ENCODE results near the gene FBXO42.
A peak's percentile ranks its signal among the peaks of the same experiment; 100 is the strongest.

The FBXO42 gene

DNA sequence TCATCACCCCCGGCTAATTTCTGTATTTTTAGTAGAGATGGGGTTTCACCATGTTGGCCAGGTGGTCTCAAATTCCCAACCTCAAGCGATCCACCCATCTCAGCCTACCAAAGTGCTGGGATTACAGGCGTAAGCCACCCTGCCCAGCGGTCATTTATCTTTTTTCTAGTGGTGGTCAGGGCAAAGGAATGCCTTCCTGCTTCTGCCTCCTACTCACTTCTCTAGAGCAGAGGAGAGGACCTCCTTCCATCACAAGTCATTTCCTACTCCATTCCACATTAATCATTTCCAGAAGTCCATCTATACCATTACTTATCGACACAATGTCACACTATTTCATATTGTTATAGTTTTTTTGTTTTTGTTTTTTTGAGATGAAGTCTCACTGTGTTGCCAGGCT, 13.3 kb downstream of the FBXO42 start:
- DNase-seq (ENCODE audit: extremely low read depth, low read depth): no peak
- TF ChIP-seq, protein P1, sequence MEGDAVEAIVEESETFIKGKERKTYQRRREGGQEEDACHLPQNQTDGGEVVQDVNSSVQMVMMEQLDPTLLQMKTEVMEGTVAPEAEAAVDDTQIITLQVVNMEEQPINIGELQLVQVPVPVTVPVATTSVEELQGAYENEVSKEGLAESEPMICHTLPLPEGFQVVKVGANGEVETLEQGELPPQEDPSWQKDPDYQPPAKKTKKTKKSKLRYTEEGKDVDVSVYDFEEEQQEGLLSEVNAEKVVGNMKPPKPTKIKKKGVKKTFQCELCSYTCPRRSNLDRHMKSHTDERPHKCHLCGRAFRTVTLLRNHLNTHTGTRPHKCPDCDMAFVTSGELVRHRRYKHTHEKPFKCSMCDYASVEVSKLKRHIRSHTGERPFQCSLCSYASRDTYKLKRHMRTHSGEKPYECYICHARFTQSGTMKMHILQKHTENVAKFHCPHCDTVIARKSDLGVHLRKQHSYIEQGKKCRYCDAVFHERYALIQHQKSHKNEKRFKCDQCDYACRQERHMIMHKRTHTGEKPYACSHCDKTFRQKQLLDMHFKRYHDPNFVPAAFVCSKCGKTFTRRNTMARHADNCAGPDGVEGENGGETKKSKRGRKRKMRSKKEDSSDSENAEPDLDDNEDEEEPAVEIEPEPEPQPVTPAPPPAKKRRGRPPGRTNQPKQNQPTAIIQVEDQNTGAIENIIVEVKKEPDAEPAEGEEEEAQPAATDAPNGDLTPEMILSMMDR (IDR thresholded peaks at IDR 0.05; ENCODE audit: low read depth, low read length): no peak

DNA sequence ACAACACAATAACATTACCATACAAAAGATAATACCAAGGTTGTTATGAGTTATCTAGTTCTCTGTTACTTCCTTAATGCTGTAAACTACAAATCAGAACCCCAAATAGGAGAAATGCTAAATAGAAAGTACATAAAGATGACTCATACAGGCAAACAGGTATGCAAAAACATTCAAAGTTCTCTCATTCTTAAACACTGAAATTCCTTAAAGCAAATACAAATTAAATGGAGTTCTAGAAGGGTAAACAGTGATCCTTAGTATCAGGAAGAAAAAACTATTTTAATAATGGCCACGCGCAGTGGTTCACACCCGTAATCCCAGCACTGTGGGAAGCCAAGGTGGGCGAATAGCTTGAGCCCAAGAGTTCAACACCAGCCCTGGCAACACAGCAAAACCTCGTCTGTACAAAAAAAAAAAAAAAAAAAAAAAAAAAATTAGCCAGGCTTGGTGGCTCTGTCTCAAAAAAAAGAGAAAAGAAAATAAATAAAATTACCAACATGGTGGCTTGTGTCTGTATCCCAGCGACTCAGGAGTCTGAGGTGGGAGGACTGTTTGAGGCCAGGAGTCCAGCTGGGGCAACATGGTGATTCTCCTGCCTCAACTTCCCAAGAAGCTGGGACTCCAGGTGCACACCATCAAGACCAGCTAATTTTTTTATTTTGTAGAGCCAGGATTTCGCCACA, 17.5 kb downstream of the FBXO42 start:
- no peak for DNase-seq (ENCODE audit: extremely low read depth, low read depth)
- TF ChIP-seq, protein P1 (IDR thresholded peaks at IDR 0.05; ENCODE audit: low read depth, low read length): no peak

DNA sequence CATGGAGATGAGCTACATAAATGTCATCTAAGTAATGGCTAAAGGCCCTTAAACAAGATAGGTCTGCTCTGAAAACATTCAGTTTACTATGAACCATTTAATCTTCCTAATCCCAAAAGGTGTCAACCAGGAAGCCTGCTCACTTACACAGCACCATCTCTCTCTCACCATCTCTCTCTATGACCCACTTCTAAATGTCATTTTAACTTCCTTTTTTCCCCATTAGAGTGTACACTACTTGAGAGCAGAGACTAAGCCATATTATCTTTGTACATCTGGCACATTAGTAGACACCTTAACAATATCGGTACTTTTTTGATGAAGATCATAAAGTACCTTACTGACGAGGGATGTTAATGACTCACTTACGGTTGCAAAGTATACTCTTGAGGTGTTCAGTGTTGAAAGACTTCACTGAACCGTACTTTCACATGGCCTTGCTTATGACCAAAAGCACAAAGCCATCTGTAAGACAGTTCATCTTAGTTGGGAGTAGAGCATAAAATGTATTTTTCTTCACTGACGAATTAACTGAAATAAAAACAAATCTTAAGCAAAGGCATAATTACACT, 25.4 kb downstream of the FBXO42 start:
- DNase-seq (ENCODE audit: extremely low read depth, low read depth): no peak
- TF ChIP-seq, protein P1 (IDR thresholded peaks at IDR 0.05; ENCODE audit: low read depth, low read length): no peak

DNA sequence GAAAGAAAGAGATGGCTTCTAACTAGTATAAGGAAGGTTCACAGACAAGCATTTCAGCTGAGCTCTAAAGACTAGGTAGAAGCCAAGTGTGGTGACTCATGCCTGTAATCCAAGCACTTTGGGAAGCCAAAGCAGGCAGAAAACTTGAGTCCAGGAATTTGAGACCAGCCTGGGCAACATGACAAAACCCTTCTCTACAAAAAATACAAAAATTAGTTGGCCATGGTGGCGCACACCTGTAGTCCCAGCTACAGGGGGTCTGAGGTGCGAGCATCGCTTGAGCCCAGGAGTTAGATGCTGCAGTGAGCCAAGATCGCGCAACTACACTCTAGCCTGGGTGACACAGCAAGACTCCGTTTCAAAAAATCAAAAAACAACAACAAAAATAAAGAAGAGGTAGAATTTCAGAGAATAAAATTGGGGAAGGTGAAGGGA, 27.8 kb downstream of the FBXO42 start:
- peak; percentile 50 for DNase-seq (ENCODE audit: extremely low read depth, low read depth)

DNA sequence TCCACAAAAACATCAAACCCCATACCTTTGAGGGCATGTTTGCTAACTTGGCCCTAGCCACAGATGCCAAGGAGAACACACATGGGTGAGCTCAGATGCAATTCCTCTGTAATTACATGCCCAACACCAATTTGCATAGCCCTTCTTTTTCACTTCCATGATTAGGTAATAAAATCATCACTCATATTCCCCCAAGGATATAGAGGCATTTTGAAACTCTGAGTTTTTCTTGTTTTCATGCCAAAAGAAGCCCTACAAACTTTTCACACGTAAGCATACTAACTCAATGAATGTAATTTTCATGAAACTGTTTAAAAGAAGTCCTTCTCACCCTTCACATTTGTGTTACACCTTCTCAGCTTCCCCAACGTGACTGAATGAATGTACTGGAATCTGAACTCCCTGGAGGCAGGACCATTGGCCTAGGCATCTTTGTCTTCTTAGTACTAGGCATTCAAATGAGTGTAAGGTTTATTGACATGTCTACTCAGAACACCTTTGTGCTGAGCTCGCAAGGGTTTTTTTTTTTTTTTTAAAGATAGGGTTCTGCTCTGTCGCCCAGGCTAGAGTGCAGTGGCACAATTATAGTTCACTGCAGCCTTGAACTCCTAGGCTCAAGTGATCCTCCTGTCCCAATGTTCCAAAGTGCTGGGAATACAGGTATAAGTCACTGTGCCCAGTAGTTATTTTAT, 31.0 kb downstream of the FBXO42 start:
- TF ChIP-seq, protein P1 (IDR thresholded peaks at IDR 0.05; ENCODE audit: low read depth, low read length): no peak
- no peak for DNase-seq (ENCODE audit: extremely low read depth, low read depth)

More for the DNA sequence above, 27.8 kb downstream of the FBXO42 start:
- TF ChIP-seq, protein P1 (IDR thresholded peaks at IDR 0.05; ENCODE audit: low read depth, low read length): no peak

DNA sequence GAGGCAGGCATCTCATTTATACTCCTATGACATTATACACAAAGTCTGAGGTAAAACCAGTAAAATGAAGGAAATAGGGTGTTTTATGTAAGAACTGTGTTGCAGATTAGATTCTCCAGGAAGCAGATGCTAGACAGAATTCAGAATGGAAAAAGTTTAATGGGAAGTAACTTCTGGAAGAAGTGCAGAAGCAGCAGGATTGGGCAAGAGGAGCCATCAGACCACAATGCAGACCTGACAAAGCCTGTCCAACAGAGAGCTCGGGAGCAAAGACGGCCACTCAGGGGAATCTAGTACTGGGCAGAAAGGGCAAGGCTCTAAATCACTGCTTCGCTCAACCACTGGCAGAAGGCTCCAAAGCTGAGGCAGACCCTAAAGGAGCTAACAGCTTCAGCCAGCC, 33.7 kb downstream of the FBXO42 start:
- TF ChIP-seq, protein P1 (IDR thresholded peaks at IDR 0.05; ENCODE audit: low read depth, low read length): no peak

DNA sequence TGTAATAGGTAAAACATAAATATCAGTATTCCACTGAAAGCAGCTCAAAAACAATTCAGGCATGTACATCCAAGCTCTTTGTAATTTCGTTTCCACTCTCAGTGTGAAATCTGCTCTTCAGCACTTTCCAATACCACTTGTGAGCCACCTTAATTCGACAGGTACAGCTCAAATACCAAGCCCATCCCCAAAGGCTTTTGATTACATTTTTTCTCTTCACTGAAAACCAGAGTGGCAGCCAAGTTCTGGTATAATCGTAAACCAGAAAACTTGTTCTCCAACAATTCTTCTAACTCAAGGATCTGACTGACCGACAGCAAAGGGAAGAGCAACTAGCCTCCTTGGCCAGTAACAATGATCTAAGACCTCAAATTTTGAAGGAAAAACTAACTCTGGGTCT, 36.8 kb downstream of the FBXO42 start:
- TF ChIP-seq, protein P1 (IDR thresholded peaks at IDR 0.05; ENCODE audit: low read depth, low read length): no peak
- no peak for DNase-seq (ENCODE audit: extremely low read depth, low read depth)

More for the DNA sequence above, 33.7 kb downstream of the FBXO42 start:
- DNase-seq (ENCODE audit: extremely low read depth, low read depth): no peak
